A549 treated with ZK216348 at 1 μM for 4 hours (cell line): ENCODE measurements around the gene SAT1. TPM values are rescaled to one million over a fixed set of nuclear protein-coding genes. Genes with fewer than 3 reads are reported as not detected.

Experiments
- total RNA-seq: library from RNA; stranded (reverse); fragments of 200-300 nt; extraction: Qiagen RNA extraction; gene quantifications from 5 replicates; pipeline ENCODE4 v1.2.3, GENCODE V29; 2022; ENCODE audit warnings: low read depth

Gene SAT1
- 328 to 528 TPM (median 431 TPM) in 5 replicates for total RNA-seq

GRCh38 chrX:23782863-23783588, at the start of gene SAT1:
Gene SAT1 (plus strand): TSS chrX:23783173. CDS start chrX:23783352, 179 bp downstream.

DNA sequence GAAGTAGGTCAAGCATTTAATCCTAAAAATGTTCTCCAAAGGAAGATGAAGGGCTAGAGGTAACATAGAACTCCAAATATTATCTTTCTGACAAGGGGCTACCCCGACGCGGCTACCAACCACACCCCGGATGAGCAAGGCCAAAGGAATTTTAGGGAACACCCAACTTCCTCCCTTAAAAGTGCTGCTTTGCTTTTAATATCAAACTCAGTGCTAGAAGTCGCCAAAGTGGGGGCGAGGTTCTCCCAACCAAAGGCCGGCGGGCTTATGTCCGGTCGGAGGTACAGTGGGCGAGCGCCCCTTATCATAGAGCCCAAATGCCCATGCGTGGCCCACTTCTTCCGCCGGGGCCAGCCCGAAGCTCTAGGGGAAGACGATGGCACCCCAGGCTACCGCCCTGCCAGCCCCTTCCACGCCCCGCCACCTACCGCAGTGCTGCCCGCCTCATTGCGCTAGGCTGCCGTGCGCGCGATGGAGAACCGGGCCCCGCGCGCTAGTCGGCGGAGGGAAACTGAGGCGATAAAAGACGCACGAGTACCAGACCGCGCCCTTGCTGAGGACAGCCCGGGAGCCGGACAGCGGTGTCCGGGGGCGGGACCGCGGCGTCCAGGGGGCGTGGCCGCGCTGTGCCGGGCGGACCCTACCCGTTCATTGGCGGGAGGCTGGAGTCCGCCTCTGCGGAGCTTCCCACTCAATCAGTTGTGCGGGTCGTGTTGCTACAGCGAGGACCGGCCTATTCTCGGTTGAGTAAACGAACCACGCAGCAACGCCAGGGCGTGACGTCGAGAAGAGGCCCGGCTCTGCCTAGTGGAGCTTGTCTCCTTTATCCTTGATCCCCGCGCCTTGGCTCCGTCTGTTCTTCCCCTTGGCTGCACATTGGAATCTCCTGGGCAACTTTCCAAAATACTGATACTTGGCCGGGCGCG, 40.0 kb upstream of the SAT1 start, which contains the start of gene ACOT9:
ACOT9 (minus strand) TSS at position 580 of the 926 bp plus-strand sequence; CDS start at position 448, 132 bp downstream.

Other genes starting within 250 kb of the SAT1 start
- 256 to 296 TPM (median 270 TPM) in 5 replicates for gene PRDX4, start 115.7 kb upstream of the SAT1 start, total RNA-seq
- gene ACOT9, start 39.9 kb upstream of the SAT1 start, total RNA-seq = 90.9 to 101 TPM (median 97.2 TPM) in 5 replicates
- gene APOO, start 124.8 kb downstream of the SAT1 start, total RNA-seq = 27.5 to 37.2 TPM (median 34.5 TPM) in 5 replicates
- 0.14 to 0.24 TPM (median 0.18 TPM) in 5 replicates for gene CXorf58, start 124.8 kb downstream of the SAT1 start, total RNA-seq
- gene KLHL15, start 244.0 kb downstream of the SAT1 start, total RNA-seq = 2.3 to 4.3 TPM (median 3.8 TPM) in 5 replicates